AG09319 (cell line): ENCODE results near the gene LHX5.

Source experiments
- DNase-seq: peaks from one replicate; pipeline ENCODE4 v3.0.0-alpha.2; 2010; ENCODE audit warnings: low read depth; ENCODE audit errors: extremely low read depth
- CTCF ChIP-seq: IDR thresholded peaks from 2 replicates; pipeline ENCODE4 v1.5.1; 2011; ENCODE audit warnings: low read depth, mild to moderate bottlenecking, inconsistent platforms, low read length, moderate library complexity

The LHX5 gene

GRCh38 chr12:113472191-113473121 is 785 bp upstream of the LHX5 start:
- TF ChIP-seq CTCF: no peak
- DNase-seq: no peak

- DNase-seq: no peak
- no peak for TF ChIP-seq CTCF
Observed at GRCh38 chr12:113470871-113471618, 626 bp downstream of the LHX5 start.

- TF ChIP-seq CTCF: no peak
- no peak for DNase-seq
Observed at GRCh38 chr12:113469949-113470743, 1.5 kb downstream of the LHX5 start.

- no peak for DNase-seq
- no peak for TF ChIP-seq CTCF
Observed at GRCh38 chr12:113469224-113469948, 2.3 kb downstream of the LHX5 start.

- no peak for TF ChIP-seq CTCF
- DNase-seq: no peak
Observed at GRCh38 chr12:113468365-113469223, 3.1 kb downstream of the LHX5 start.
